ENCODE data around the gene DAB1.

Gene DAB1

GRCh38 chr1:56963667-56964066 is 460.2 kb downstream of the DAB1 start:
- no peak overlapping the region for H3K27ac ChIP-seq (replicated peaks)
- no peak for DNase-seq (ENCODE audit: low read depth in 1 of 2, low spot score in 1 of 2)
- H3K4me3 ChIP-seq (replicated peaks; ENCODE audit: insufficient read depth, low read length), result no peak overlapping the region
- no peaks in the 10 kb centered on the region for H3K27me3 ChIP-seq (ENCODE audit: insufficient read depth, poor library complexity, severe bottlenecking)
- no peak for TF ChIP-seq POLR2AphosphoS5 (IDR thresholded peaks at IDR 0.05; ENCODE audit: low read depth)
- TF ChIP-seq, protein P1, sequence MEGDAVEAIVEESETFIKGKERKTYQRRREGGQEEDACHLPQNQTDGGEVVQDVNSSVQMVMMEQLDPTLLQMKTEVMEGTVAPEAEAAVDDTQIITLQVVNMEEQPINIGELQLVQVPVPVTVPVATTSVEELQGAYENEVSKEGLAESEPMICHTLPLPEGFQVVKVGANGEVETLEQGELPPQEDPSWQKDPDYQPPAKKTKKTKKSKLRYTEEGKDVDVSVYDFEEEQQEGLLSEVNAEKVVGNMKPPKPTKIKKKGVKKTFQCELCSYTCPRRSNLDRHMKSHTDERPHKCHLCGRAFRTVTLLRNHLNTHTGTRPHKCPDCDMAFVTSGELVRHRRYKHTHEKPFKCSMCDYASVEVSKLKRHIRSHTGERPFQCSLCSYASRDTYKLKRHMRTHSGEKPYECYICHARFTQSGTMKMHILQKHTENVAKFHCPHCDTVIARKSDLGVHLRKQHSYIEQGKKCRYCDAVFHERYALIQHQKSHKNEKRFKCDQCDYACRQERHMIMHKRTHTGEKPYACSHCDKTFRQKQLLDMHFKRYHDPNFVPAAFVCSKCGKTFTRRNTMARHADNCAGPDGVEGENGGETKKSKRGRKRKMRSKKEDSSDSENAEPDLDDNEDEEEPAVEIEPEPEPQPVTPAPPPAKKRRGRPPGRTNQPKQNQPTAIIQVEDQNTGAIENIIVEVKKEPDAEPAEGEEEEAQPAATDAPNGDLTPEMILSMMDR (IDR thresholded peaks at IDR 0.05; ENCODE audit: insufficient read depth, low read length), result no peak
- TF ChIP-seq SPI1 (IDR thresholded peaks at IDR 0.05; ENCODE audit: borderline replicate concordance, low read depth), result no peak
- TF ChIP-seq GABPA (IDR thresholded peaks at IDR 0.05; ENCODE audit: low read depth), result no peak

GRCh38 chr1:56961426-56961825 is 462.4 kb downstream of the DAB1 start:
- no peak for DNase-seq (ENCODE audit: low read depth in 1 of 2, low spot score in 1 of 2)
- Histone ChIP-seq H3K4me3 (replicated peaks; ENCODE audit: insufficient read depth, low read length) (no peak overlapping the region), H3K27me3 (ENCODE audit: insufficient read depth, poor library complexity, severe bottlenecking) (no peaks in the 10 kb centered on the region), H3K27ac (replicated peaks) (no peak overlapping the region)
- TF ChIP-seq SPI1 (IDR thresholded peaks at IDR 0.05; ENCODE audit: borderline replicate concordance, low read depth), result no peak
- no peak for TF ChIP-seq POLR2AphosphoS5 (IDR thresholded peaks at IDR 0.05; ENCODE audit: low read depth)
- TF ChIP-seq REST (IDR thresholded peaks at IDR 0.05; ENCODE audit: insufficient replicate concordance, low read depth), result no peak
- TF ChIP-seq, protein P1 (IDR thresholded peaks at IDR 0.05; ENCODE audit: insufficient read depth, low read length), result no peak
- TF ChIP-seq GABPA (IDR thresholded peaks at IDR 0.05; ENCODE audit: low read depth), result no peak

- TF ChIP-seq REST (IDR thresholded peaks at IDR 0.05; ENCODE audit: insufficient replicate concordance, low read depth) (no peak), POLR2AphosphoS5 (IDR thresholded peaks at IDR 0.05; ENCODE audit: low read depth) (no peak), SPI1 (IDR thresholded peaks at IDR 0.05; ENCODE audit: borderline replicate concordance, low read depth) (no peak)
- TF ChIP-seq, protein P1 (IDR thresholded peaks at IDR 0.05; ENCODE audit: insufficient read depth, low read length), result no peak
Measured at GRCh38 chr1:56958526-56958925, 465.3 kb downstream of the DAB1 start.

DNA sequence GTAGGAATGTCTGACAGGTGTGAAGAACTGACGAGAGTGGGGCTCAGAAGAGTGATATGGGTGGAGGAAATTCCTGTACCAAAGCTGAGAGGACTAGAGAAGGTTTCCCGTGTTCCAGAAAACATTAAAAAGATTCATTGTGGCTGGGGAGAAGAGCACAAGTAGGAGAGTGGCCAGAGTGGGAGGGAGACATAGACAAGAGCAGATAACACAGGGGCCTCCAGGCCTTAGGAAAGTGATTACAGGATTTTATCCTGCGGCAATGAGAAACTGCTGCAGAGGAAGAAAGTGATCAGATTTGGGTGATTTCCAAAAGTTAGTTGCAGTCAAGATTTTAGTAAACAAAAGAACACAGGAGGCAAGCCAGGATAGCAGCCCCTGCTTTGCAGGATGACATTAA is 465.9 kb downstream of the DAB1 start:
- H3K4me3 ChIP-seq (replicated peaks; ENCODE audit: insufficient read depth, low read length), result no peak overlapping the region
- no peak overlapping the region for H3K27ac ChIP-seq (replicated peaks)
- no peaks in the 10 kb centered on the region for H3K27me3 ChIP-seq (ENCODE audit: insufficient read depth, poor library complexity, severe bottlenecking)
- TF ChIP-seq GABPA (IDR thresholded peaks at IDR 0.05; ENCODE audit: low read depth) (no peak), POLR2AphosphoS5 (IDR thresholded peaks at IDR 0.05; ENCODE audit: low read depth) (no peak), SPI1 (IDR thresholded peaks at IDR 0.05; ENCODE audit: borderline replicate concordance, low read depth) (no peak), REST (IDR thresholded peaks at IDR 0.05; ENCODE audit: insufficient replicate concordance, low read depth) (no peak)
- TF ChIP-seq, protein P1 (IDR thresholded peaks at IDR 0.05; ENCODE audit: insufficient read depth, low read length), result no peak
- DNase-seq (ENCODE audit: low read depth in 1 of 2, low spot score in 1 of 2), result no peak

More at GRCh38 chr1:56958526-56958925, 465.3 kb downstream of the DAB1 start:
- Histone ChIP-seq H3K27ac (replicated peaks) (no peak overlapping the region), H3K27me3 (ENCODE audit: insufficient read depth, poor library complexity, severe bottlenecking) (no peaks in the 10 kb centered on the region), H3K4me3 (replicated peaks; ENCODE audit: insufficient read depth, low read length) (no peak overlapping the region)
- DNase-seq (ENCODE audit: low read depth in 1 of 2, low spot score in 1 of 2), result no peak

Data from HL-60 (cell line).